Left ventricle myocardium inferior (tissue), 1 donor: ENCODE results near the gene ITCH. TPM values are rescaled to one million over a fixed set of nuclear protein-coding genes. Genes with fewer than 3 reads are reported as not detected.

ENCODE experiments used
- DNase-seq: peaks from one replicate; pipeline ENCODE4 v3.0.0-alpha.2; 2020
- H3K27ac ChIP-seq: fragments of 200-600 bp; replicated peaks from 2 replicates; pipeline ENCODE4 v1.8.0; 2021
- H3K27me3 ChIP-seq: fragments of 200-600 bp; 2 replicates; pipeline ENCODE4 v1.8.0; 2021; ENCODE audit warnings: low read depth
- H3K36me3 ChIP-seq: fragments of 200-600 bp; 2 replicates; pipeline ENCODE4 v1.8.0; 2021
- H3K4me1 ChIP-seq: fragments of 200-600 bp; 2 replicates; pipeline ENCODE4 v1.8.0; 2021
- H3K4me3 ChIP-seq: fragments of 200-600 bp; 2 replicates; pipeline ENCODE4 v1.8.0; 2021; ENCODE audit warnings: mild to moderate bottlenecking, moderate library complexity
- H3K9me3 ChIP-seq: fragments of 200-600 bp; replicated peaks from 2 replicates; pipeline ENCODE4 v1.8.0; 2021
- intact Hi-C: fragments of 100-400 bp; cut with micrococcal nuclease; formaldehyde crosslinking; loops from one replicate; pipeline ENCODE4 v1.11.0; 2022
- total RNA-seq: library from RNA; stranded (reverse); fragmentation: NEBNext Ultra II Directional; extraction: Animal tissue kit (Norgen Biotek cat#: 25700); gene quantifications from one replicate; pipeline ENCODE4 v1.2.1, GENCODE V29; 2021
- TF ChIP-seq, protein P1 (sequence below): fragments of 200-600 bp; IDR thresholded peaks from 2 replicates; pipeline ENCODE4 v1.8.0; 2021; ENCODE audit warnings: antibody characterized with exemption, mild to moderate bottlenecking, borderline replicate concordance
- donor health status: DM: no; HTN: yes; CAD: no; lungs with severe emphysema.

The ITCH gene
- total RNA-seq, 1 donor from 2014 or later, result 40.1 TPM

DNA sequence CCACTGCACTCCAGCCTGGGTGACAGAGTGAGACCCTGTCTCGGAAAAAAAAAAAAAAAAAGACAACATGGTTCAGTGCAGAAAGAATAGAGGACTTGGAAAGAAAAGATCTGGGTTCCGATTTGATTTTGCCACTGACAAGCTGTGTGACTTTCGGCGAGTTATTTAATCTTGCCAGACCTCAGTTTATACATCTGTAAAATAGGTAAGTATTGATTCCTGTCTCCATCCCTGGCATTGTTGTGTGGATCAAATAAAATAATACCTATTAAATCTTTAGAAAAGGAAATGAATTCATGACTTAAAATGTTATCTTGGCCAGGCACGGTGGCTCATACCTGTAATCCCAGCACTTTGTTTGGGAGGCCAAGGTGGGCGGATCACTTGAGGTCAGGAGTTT lies 7.0 kb downstream of the ITCH start:
- TF ChIP-seq, protein P1, sequence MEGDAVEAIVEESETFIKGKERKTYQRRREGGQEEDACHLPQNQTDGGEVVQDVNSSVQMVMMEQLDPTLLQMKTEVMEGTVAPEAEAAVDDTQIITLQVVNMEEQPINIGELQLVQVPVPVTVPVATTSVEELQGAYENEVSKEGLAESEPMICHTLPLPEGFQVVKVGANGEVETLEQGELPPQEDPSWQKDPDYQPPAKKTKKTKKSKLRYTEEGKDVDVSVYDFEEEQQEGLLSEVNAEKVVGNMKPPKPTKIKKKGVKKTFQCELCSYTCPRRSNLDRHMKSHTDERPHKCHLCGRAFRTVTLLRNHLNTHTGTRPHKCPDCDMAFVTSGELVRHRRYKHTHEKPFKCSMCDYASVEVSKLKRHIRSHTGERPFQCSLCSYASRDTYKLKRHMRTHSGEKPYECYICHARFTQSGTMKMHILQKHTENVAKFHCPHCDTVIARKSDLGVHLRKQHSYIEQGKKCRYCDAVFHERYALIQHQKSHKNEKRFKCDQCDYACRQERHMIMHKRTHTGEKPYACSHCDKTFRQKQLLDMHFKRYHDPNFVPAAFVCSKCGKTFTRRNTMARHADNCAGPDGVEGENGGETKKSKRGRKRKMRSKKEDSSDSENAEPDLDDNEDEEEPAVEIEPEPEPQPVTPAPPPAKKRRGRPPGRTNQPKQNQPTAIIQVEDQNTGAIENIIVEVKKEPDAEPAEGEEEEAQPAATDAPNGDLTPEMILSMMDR, result no peak

DNA sequence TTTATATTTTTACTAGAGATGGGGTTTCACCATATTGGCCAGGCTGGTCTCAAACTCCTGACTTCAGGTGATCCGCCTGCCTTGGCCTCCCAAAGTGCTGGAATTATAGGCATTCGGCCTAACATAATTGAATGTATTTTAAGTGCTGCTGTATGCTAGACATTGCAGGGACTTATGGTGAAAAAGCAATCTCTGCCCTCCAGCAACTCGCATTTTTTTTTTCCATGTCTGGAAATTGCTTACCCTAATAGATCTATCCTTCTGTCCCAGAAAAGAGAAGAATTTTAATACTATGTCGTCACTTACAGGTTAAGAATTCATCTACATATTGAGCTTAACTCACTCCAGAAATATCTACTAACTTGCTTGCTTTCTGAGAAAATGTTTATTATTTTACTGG lies 10.4 kb downstream of the ITCH start:
- H3K9me3 ChIP-seq, result no peaks in the 10 kb centered on the region
- no peak overlapping the region for H3K27ac ChIP-seq
- TF ChIP-seq, protein P1, result no peak
- H3K4me3 ChIP-seq, result no peak overlapping the region
- H3K27me3 ChIP-seq, result no peaks in the 10 kb centered on the region
- peaks cover 31% of the 10 kb centered on the region for H3K4me1 ChIP-seq
- peaks cover 47% of the 10 kb centered on the region for H3K36me3 ChIP-seq
- intact Hi-C loops, result no loop called here
- no peak for DNase-seq

More for the DNA sequence above, 7.0 kb downstream of the ITCH start:
- Histone ChIP-seq H3K36me3 (peaks cover 45% of the 10 kb centered on the region), H3K4me1 (peaks cover 38% of the 10 kb centered on the region), H3K27ac (no peak overlapping the region), H3K4me3 (no peak overlapping the region), H3K9me3 (no peaks in the 10 kb centered on the region), H3K27me3 (no peaks in the 10 kb centered on the region)
- no peak for DNase-seq
- intact Hi-C loops, result no loop called here

DNA sequence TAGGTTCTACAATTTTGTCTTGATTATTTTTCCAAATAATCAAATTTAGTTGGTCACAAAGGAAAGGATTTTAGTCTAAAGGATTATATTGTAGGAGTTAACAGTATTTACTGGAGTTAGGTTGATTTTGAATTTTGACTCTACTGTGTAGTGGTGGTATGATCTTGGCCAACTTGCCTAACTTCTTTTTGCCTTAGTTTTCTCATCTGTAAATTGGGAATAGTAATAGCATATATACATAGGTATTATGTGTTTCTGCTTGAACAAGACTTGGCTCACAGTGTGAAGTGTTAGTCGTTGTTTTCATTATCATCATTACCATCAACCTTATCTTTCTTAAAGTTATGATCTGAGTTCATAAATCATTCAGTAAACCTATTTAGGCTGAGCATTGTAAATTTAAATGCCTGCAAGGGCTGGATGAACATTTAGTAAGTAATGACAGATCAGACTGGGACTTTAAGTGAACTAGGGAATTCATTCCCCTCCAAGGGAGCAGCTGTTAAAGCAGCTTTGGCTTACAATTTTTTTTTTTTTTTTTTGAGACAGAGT lies 11.2 kb downstream of the ITCH start:
- no peak for DNase-seq
- TF ChIP-seq, protein P1, result no peak
- H3K27ac ChIP-seq, result no peak overlapping the region
- intact Hi-C loops, result no loop called here
- H3K4me1 ChIP-seq, result peaks cover 36% of the 10 kb centered on the region
- no peaks in the 10 kb centered on the region for H3K9me3 ChIP-seq
- no peak overlapping the region for H3K4me3 ChIP-seq
- H3K27me3 ChIP-seq, result no peaks in the 10 kb centered on the region
- H3K36me3 ChIP-seq, result peaks cover 45% of the 10 kb centered on the region

DNA sequence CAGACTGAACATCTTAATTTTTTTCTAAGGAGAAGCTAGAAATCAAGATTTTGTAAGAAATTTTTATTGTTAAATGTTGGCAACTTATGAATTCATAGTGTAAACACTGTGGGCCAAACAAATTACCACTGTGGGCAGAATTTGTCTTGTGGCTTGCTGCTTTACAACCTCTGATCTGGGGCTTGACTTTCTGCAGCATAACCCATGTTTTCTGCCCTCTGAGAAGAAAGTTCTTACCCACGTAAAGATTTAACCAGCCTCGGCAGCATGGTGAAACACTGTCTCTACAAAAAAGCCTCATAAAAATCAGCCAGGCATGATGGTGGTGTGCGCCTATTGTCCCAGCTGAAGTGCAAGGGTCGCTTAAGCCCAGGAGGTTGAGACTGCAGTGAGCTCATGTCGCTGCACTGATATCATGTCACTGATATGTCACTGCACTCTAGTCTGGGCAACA lies 12.9 kb downstream of the ITCH start:
- no peaks in the 10 kb centered on the region for H3K9me3 ChIP-seq
- H3K27ac ChIP-seq, result peak overlapping the region; percentile 14
- no peak for DNase-seq
- H3K27me3 ChIP-seq, result no peaks in the 10 kb centered on the region
- TF ChIP-seq, protein P1, result no peak
- H3K4me1 ChIP-seq, result peaks cover 37% of the 10 kb centered on the region
- intact Hi-C loops, result no loop called here
- H3K36me3 ChIP-seq, result peaks cover 30% of the 10 kb centered on the region
- H3K4me3 ChIP-seq, result no peak overlapping the region

DNA sequence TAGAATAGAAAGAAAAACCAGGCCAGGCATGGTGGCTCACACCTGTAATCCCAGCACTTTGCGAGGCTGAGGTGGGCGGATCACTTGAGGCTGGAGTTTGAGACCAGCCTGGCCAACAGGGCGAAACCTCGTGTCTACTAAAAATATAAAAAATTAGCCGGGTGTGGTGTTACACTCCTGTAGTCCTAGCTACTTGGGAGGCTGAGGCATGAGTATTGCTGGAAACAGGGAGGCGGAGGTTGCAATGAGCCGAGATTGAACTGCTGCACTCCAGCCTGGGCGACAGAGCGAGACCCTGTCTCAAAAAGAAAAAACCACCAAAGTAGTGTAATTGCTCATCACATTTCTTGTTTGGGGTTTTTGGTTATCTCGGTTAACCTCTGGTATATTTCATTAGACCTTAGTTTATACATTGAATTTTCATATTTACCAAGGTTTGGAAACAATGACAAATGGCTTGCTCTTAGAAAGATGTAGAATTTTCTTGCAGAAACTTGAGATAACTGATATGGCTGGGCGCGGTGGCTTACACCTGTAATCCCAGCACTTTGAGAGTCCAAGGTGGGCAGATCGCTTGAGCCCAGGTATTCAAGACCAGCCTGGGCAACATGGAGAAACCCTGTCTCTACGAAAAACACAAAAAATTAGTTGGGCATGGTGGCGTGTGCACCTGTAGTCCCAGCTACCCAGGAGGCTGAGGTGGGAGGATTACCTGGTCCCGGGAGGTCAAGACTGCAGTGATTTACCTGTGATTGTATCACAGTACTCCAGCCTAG lies 14.2 kb downstream of the ITCH start:
- TF ChIP-seq, protein P1, result no peak
- H3K36me3 ChIP-seq, result peaks cover 23% of the 10 kb centered on the region

More for the DNA sequence above, 14.2 kb downstream of the ITCH start:
- intact Hi-C loops, result no loop called here
- Histone ChIP-seq H3K9me3 (no peaks in the 10 kb centered on the region), H3K27ac (peak overlapping the region; percentile 14), H3K4me3 (no peak overlapping the region), H3K27me3 (no peaks in the 10 kb centered on the region), H3K4me1 (peaks cover 37% of the 10 kb centered on the region)
- DNase-seq, result no peak
